Colon (tissue), 2 donors: ENCODE data around the gene TMEM181.

Source experiments
- FAIRE-seq: peaks from 2 replicates; lab custom pipeline; 2012; peaks lifted over from hg19 to GRCh38; lab: Jason Lieb, UNC
- donor health status: control.
- donor health status: control.

Gene TMEM181

DNA sequence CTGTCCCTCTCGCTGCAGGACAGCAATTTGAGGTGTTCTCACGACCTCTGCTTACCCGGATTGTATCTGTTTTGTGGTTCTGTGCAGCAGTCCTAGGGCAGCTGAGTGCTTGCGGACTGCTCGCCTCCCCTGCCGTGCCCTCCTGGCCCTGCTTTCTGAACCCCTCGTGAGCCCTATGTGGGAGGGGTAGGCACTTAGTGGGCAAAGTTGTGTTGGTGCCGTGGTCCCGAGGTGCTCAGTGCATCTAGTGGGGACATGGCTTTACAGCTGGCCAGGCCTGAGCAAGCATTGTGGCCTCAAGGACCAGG is 5.2 kb downstream of the TMEM181 start:
- FAIRE-seq, result no peak

- no peak for FAIRE-seq
Observed at GRCh38 chr6:158565482-158566040, 5.7 kb downstream of the TMEM181 start.

DNA sequence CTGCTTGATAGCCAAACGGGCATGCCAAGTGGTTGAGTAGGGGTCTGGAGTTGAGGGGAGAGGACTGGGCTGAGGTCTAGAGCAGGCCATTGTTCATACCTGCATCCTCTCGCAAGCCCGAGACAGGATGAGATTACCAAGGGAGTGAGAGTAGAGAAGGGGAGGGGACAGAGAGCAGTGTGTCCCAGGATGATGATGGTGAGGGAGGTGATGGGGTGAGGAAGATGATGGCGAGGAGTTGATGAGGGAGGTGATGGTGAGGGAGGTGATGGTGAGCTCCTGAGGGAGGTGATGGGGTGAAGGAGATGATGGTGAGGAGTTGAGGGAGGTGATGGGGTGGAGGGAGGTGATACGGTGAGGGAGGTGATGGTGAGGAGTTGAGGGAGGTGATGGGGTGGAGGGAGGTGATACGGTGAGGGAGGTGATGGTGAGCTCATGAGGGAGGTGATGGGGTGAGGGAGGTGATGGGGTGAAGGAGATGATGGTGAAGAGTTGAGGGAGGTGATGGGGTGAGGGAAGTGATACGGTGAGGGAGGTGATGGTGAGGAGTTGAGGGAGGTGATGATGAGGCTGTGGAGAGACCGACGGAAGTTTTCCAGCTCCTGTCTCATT is 6.4 kb downstream of the TMEM181 start:
- no peak for FAIRE-seq

DNA sequence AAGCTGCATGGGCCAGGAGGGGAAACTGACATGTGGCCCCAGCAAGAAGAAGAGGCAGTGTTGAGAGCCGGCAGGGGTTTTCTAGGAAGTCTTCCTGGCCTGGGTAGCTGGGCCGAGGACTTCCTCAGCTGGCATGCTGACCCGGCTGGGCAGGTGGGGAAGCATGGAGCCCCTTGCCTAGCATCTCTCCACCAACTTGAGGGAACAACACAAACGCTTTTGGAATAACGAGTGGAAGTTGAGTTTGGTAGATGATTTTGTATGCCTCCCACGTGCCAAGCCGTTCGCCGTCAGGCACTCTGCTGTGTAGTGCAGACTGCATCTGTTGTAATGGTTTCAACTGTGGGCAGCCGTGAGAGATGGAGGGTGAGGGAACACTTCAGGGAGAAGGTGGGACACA is 7.3 kb downstream of the TMEM181 start:
- FAIRE-seq, result no peak

DNA sequence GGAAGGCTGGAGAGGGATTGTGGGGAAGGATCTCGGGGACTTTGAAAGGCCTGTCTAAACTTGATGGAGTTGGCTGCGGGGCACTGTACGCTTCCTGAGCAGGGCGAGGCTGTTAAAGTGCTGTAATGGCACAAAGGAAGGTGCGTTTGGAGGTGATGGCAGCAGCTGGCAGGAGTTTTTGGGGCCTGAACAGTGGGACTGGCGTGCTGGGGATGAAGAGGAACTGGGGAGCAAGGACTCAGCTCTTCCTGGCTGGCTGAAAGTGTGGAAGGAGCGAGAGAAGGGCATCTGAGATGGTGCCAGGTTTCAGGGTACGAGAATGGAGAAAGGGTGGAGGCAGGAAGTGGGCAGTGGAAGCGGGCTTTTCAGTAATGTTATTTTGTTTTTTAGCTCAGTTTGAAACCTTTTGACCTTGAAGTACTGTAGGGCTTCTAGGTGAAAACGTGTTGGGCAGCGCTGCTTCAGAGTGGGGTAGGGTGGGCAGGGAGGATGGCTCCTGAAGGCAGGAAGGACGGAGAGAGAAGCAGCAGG is 8.0 kb downstream of the TMEM181 start:
- no peak for FAIRE-seq

GRCh38 chr6:158568549-158568948 is 8.7 kb downstream of the TMEM181 start:
- FAIRE-seq, result no peak

GRCh38 chr6:158569036-158569435 is 9.1 kb downstream of the TMEM181 start:
- FAIRE-seq, result no peak

DNA sequence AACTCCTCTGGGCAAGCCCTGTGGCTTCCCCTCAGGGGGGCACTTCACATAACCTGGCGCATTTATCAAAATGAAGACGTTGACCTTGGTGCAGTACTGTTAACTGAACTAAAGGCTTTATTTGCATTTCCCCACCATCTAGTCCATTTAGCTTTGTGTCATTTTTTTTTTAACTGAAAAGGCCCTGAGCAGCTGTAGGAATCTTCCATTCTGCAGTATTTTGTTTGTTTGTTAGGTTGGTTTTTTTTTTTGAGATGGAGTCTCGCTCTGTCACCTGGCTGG is 10.7 kb downstream of the TMEM181 start:
- no peak for FAIRE-seq

DNA sequence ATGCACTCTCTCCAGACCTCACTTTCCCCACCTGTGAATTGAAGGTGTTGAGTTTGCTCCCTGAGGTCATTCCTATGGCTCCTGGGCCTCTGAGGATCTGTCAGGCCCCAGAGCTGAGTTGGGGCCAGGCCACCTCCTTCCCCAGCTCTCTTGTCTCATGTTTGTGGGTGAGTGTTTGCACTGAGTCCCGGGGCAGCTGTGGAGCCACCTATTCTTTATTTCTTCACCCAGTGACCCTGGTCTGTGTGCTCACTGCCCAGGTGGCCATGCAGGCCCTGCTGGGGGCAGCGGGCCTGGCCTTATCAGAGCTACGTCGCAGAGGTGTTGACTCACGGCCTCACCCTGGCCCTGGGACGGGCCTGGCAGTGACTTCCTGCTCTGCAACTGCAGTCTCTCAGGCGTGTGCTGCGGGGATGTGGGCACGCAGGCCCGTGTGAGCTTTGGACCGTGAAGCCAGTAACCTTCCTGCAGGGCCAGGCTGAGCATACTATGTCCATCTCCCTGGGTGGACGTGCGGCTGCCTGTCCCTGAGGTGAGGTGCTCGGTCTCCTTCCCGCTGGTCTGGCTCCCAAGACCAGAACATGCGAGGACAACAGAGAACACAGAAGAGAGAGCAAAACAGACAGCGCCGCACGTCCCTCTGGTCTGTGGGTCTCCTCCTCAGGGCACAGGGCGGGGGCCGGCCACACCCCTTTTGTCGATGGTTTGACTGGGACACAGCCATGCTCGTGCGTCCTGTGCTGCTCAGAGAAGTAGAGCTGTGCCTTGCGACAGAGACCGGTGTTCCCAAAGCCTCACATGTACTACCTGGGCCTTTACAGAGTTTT is 12.1 kb downstream of the TMEM181 start:
- FAIRE-seq, result no peak

DNA sequence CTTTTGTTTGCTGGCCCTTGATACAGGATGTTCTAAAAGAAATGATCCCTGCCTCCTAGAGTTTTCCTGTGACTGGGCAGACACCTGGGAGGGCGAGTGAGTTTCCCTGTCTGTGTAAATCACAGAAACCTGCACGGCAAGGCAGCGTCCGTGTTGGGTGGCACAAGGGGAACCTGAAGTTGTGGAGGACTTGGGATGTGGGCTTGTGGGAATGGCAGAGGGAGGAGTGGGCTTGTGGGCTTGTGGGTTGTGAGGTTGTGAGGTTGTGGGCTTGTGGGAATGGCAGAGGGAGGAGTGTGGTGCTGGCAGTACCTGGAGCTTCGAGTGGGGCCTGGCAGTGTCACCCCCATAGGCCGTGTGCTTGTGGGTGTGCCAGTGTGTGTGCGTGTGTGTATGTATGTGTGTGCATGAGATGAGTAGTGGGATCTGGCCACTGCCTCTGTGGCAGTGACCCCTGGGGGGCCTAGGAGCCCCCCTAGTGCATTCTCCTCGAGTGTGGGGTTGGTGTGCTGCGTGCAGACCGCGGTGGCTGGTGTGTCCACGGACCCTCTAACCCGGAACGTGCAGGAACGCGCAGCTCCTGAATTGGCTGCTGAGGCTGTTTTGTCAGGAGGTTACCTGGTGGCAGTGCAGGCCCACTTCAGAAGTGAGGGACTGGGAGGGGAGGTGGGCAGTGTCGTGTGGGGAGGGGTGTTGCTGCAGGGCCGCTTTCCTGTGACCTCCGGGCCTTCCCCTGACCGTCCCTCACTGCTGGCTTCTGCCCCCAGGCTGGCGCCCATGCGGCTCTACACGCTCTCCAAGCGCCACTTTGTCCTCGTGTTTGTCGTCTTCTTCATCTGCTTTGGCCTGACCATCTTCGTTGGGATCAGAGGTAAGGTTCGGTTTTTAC is 13.0 kb downstream of the TMEM181 start:
- FAIRE-seq, result no peak

DNA sequence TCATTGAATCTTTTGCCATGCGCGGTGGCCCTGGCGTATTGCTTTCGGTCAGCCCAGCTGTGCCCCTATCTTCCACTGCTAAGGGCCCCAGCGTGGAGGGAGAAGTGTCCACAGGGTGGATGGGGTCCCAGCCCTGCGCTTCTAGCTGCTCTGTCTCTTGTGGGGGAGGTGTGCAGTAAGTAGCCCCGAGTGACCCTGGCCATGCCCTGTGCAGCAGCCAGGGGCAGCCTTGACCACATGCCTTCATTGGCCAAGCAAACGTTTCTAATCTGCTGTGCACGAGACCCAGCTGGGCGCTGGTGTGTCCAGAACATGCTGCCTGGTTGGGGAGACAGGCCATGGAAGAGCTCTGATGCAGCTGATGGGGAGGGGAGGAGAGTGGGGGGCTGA is 13.6 kb downstream of the TMEM181 start:
- no peak for FAIRE-seq

GRCh38 chr6:158574800-158575199 is 14.9 kb downstream of the TMEM181 start:
- FAIRE-seq, result no peak

- no peak for FAIRE-seq
Observed at GRCh38 chr6:158575550-158575949, 15.7 kb downstream of the TMEM181 start.

DNA sequence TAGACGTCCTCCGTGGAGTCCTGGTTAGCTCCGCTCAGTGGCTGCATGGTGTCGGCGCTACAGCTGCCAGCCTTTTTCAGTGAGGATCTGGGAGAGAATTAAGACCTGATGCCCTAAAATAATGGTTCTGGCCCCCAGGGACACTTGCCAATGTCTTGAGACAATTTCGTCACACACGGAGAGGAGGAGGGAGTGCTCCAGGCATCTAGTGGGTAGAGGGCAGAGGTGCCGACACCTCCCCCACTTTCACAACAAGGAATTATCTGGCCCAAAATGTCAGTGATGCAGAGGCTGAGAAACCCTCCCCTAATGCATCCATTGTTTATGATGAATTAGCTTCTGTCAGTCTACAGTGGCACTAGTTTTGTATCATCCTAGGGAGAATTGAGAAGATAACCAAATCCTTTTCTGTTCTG is 24.4 kb downstream of the TMEM181 start:
- no peak for FAIRE-seq

DNA sequence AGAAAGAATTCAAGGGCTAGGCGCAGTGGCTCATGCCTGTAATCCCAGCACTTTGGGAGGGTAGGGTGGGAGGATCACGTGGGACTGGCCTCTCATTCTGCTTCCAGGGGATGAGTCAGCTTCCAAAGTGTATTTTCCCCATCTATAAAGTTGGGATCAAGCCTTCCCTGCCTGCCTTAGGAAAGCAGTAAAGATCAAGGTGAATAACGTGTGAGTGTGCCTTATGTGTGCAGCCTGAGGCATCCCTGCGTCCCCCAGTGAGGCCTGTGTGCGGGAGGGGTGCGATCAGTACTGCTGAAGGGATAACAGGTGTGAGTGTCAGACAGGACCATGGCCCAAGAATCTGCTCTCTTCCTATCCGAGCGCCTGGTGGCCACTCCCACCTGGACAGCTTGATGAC is 26.8 kb downstream of the TMEM181 start:
- FAIRE-seq, result no peak

GRCh38 chr6:158589366-158589765 is 29.5 kb downstream of the TMEM181 start:
- FAIRE-seq, result no peak

- no peak for FAIRE-seq
Observed at GRCh38 chr6:158591134-158591809, 31.4 kb downstream of the TMEM181 start.

- FAIRE-seq, result no peak
Observed at GRCh38 chr6:158591810-158592209, 31.9 kb downstream of the TMEM181 start.

- FAIRE-seq, result no peak
Observed at GRCh38 chr6:158593670-158594069, 33.8 kb downstream of the TMEM181 start.

DNA sequence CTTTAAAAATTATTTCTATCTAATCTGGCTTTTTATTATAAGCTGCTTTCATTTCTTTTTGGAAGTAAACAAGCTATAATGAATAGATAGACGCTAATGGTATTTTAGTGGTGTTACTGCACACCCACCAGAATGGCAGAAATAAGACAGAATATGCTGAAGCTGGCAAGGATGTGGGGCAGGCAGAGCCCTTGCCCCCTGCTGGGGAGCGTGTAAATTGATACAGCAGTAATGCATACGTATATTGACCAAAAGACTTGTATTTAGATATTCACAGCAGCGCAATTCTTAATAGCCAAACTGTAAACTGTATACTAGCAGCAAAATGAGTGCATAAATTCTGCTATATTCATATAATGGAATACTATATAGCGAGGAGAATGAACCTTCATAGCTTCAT is 35.3 kb downstream of the TMEM181 start:
- no peak for FAIRE-seq

GRCh38 chr6:158596861-158597260 is 37.0 kb downstream of the TMEM181 start:
- no peak for FAIRE-seq

DNA sequence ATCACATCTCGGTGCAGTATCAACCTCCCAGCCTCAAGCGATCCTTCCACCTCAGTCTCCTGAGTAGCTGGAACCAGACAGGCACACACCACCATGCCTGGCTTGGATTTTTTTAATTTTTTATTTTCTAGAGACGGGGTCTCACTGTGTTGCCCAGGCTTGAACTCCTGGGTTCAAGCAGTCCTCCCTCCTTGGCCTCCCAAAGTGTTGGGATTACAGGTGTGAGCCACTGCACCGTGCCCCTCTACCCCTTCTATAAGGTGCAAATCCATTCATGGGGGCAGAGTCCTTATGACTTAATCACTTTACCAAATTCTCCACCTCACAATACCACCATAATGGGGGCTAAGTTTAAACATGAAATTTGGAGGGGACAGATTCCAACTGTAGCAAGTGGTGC is 37.7 kb downstream of the TMEM181 start:
- no peak for FAIRE-seq
